Measurements from ENCODE around the gene AOAH.

AOAH gene

GRCh38 chr7:36549029-36549428, 175.3 kb downstream of the AOAH start:
- in situ Hi-C loops (cut with MboI; ENCODE audit: low sequenced_read_pairs, unreplicated experiment): no loop called here
- TF ChIP-seq, protein P1, sequence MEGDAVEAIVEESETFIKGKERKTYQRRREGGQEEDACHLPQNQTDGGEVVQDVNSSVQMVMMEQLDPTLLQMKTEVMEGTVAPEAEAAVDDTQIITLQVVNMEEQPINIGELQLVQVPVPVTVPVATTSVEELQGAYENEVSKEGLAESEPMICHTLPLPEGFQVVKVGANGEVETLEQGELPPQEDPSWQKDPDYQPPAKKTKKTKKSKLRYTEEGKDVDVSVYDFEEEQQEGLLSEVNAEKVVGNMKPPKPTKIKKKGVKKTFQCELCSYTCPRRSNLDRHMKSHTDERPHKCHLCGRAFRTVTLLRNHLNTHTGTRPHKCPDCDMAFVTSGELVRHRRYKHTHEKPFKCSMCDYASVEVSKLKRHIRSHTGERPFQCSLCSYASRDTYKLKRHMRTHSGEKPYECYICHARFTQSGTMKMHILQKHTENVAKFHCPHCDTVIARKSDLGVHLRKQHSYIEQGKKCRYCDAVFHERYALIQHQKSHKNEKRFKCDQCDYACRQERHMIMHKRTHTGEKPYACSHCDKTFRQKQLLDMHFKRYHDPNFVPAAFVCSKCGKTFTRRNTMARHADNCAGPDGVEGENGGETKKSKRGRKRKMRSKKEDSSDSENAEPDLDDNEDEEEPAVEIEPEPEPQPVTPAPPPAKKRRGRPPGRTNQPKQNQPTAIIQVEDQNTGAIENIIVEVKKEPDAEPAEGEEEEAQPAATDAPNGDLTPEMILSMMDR (IDR thresholded peaks at IDR 0.05; ENCODE audit: borderline replicate concordance, control extremely low read depth, extremely low read depth, insufficient read depth, missing control alignments): no peak
- DNase-seq (ENCODE audit: low spot score): no peak

- in situ Hi-C loops (cut with MboI; ENCODE audit: low sequenced_read_pairs, unreplicated experiment): no loop called here
- DNase-seq (ENCODE audit: low spot score): no peak
- TF ChIP-seq, protein P1 (IDR thresholded peaks at IDR 0.05; ENCODE audit: borderline replicate concordance, control extremely low read depth, extremely low read depth, insufficient read depth, missing control alignments): no peak
Observed at GRCh38 chr7:36547416-36547815, 176.9 kb downstream of the AOAH start.

DNA sequence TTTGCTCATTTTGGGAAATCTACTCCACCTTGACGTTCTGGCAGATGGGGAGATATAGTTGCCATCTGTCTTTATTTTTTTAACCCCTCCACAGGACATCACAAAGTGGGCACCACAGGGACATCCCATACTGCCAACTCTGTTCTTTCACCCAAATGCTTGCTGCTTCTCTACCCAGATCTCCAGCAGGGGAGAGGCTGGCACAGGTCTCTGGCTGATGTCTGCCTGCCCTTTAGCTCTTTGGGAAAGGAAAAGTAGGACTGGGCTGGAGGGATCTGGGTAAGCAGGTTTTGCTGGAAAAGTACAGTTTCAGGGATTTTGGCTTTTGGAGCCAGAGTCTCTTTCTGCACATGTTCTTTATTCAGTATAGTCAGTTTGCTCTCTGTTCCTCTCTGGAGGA, 178.0 kb downstream of the AOAH start:
- no peak for DNase-seq (ENCODE audit: low spot score)
- TF ChIP-seq, protein P1 (IDR thresholded peaks at IDR 0.05; ENCODE audit: borderline replicate concordance, control extremely low read depth, extremely low read depth, insufficient read depth, missing control alignments): no peak
- in situ Hi-C loops (cut with MboI; ENCODE audit: low sequenced_read_pairs, unreplicated experiment): no loop called here

GRCh38 chr7:36545291-36545690, 179.0 kb downstream of the AOAH start:
- TF ChIP-seq, protein P1 (IDR thresholded peaks at IDR 0.05; ENCODE audit: borderline replicate concordance, control extremely low read depth, extremely low read depth, insufficient read depth, missing control alignments): no peak
- no peak for DNase-seq (ENCODE audit: low spot score)
- in situ Hi-C loops (cut with MboI; ENCODE audit: low sequenced_read_pairs, unreplicated experiment): no loop called here

- no peak for DNase-seq (ENCODE audit: low spot score)
- in situ Hi-C loops (cut with MboI; ENCODE audit: low sequenced_read_pairs, unreplicated experiment): no loop called here
- TF ChIP-seq, protein P1 (IDR thresholded peaks at IDR 0.05; ENCODE audit: borderline replicate concordance, control extremely low read depth, extremely low read depth, insufficient read depth, missing control alignments): no peak
Observed at GRCh38 chr7:36538126-36538525, 186.2 kb downstream of the AOAH start.

- DNase-seq (ENCODE audit: low spot score): no peak
- in situ Hi-C loops (cut with MboI; ENCODE audit: low sequenced_read_pairs, unreplicated experiment): no loop called here
- TF ChIP-seq, protein P1 (IDR thresholded peaks at IDR 0.05; ENCODE audit: borderline replicate concordance, control extremely low read depth, extremely low read depth, insufficient read depth, missing control alignments): no peak
Observed at GRCh38 chr7:36535866-36536664, 188.2 kb downstream of the AOAH start.
